ENCODE data around the gene TIMP3. TPM values are rescaled to one million over a fixed set of nuclear protein-coding genes. Genes with fewer than 3 reads are reported as not detected.

TIMP3 gene
- total and polyA plus RNA-seq, 5 donors, result 412 to 893 (median 524) TPM

DNA sequence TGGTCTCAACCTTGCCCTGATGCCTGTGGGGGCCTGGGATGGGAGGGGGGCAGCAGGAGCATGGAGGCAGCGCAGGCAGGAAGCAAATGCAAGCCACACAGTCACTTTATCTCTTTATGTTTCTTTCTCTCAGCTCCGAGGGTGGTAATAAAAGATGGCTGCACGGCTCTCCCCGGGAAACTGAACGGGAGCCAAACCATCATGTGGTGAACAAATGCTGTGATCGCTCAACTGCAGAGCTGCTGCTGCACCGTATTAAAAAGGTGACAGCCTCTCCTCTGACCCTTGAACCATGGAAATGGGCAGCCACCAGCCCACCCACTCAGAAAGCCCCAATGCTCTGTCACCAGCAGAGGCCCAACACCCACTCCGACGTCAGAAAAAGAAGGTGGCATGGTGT lies 110.0 kb downstream of the TIMP3 start:
- intact Hi-C loops (cut with DNase I), result no loop called here
- H3K27ac ChIP-seq (ENCODE audit: low read length), result no peak overlapping the region
- H3K4me1 ChIP-seq (ENCODE audit: control insufficient read depth, insufficient read depth, low read length), result peaks cover 2% of the 10 kb centered on the region
- DNase-seq (no peak), ATAC-seq (no peak)
- H3K9me3 ChIP-seq (ENCODE audit: control insufficient read depth, low read length), result no peaks in the 10 kb centered on the region
- WGBS, result 42% methylated on average over 9 of the region's 9 CpGs
- no peaks in the 10 kb centered on the region for H3K27me3 ChIP-seq (ENCODE audit: control insufficient read depth, insufficient read depth)
- no peak overlapping the region for H3K4me3 ChIP-seq (ENCODE audit: low read length)

Data from right cardiac atrium (tissue), 5 donors.